EH (cell line): ENCODE data around the gene SERAC1.
"Not testable (repeated sequence)": the region's sequence is repeated elsewhere in the genome, so short reads cannot be mapped to it uniquely, and the experiment has no call there.

Experiments
- DNase-seq: peaks from one replicate; pipeline ENCODE4 v3.0.0-alpha.2; 2015; ENCODE audit warnings: low read depth

The SERAC1 gene

DNA sequence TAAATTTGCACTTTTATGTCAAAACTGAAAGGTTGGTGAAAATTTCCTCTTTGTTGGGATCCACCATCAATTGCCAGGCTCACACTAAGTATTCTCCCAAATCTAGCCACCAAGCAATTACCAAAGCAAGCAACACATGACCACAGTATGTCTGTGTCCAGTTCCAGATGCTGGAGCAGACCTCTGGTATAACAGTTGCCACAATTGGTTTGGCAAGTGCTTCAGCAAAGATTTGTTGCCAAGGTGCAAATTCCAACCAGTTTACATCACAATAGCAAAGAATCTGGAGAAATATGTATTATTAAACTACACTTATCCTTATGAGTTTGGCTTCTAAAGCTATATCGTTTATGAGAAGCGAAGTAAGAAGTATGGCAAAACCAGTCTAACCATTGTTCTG is 6.5 kb upstream of the SERAC1 start:
- peak; percentile 91 for DNase-seq

- peak; percentile 36 for DNase-seq
Measured at GRCh38 chr6:158174024-158174423, 6.0 kb upstream of the SERAC1 start.

- DNase-seq: no peak
Measured at GRCh38 chr6:158172001-158172400, 3.9 kb upstream of the SERAC1 start.

DNA sequence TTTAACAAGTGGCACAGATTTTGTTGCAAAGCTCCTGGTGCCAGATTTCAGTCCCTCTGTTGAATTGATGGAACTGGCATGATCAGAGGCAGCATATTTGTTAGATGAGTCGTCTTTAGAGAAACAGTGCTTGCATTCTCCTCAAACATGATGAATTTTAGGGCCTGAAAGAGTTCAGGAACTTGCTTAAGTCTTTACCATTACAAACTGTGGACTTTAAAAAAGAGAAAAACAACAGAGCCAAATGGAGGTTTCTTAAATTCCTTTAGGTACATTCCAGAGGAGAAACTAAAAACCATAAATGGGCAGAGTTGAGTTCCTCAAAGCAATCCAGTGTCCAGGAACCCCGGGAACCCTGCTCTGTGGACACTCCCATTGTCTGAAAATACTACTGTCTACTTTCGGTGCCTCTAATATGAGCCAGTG is 2.6 kb upstream of the SERAC1 start:
- DNase-seq: peak; percentile 93

GRCh38 chr6:158169634-158170033 is 1.6 kb upstream of the SERAC1 start:
- not testable (repeated sequence) for DNase-seq

DNA sequence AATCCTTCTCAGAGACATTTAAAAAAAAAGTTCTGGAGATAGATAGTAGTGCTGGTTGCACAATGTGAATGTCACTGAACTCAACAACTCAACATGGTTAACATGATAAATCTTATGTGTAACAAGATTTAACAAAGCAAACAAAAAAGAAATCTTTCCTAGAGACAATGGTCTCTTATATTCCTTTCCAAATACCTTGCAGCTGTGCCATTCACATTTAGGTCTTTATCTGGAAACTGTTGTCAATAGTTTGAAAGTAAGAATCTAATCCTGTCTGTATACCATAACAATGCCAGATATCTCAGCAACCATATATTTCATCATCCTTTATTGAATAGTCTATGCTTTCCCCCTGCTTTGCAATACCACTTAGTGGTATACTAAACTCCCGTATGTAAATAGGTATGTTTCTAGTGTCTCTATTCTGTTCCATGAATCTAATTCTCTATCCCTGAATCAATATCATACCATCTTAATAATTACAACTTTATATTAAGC is 2.1 kb downstream of the SERAC1 start:
- no peak for DNase-seq

- no peak for DNase-seq
Measured at GRCh38 chr6:158164579-158165170, 3.4 kb downstream of the SERAC1 start.

GRCh38 chr6:158161566-158162254 is 6.4 kb downstream of the SERAC1 start:
- DNase-seq: no peak

- DNase-seq: peak; percentile 71
Measured at GRCh38 chr6:158160932-158161539, 7.0 kb downstream of the SERAC1 start.

DNA sequence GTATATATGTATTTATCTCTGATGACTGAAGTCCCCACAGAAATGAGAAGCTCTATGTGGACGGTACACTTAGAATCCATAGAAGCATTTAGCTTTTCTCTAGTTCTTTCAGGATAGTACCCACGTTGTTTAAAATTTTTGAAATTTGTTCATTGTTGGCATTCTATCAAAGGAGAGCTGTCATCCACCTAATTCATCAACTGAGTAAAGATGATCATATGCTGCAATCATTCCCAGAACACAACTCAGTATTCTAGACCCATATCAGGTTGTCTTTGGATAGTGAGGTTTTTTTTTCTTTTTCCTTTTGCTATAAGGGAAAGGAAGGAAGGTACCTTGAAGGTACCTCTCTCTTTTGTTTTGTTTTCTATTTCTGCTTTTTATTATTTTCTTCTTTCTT is 9.3 kb downstream of the SERAC1 start:
- DNase-seq: no peak

- no peak for DNase-seq
Measured at GRCh38 chr6:158158123-158158522, 9.9 kb downstream of the SERAC1 start.

DNA sequence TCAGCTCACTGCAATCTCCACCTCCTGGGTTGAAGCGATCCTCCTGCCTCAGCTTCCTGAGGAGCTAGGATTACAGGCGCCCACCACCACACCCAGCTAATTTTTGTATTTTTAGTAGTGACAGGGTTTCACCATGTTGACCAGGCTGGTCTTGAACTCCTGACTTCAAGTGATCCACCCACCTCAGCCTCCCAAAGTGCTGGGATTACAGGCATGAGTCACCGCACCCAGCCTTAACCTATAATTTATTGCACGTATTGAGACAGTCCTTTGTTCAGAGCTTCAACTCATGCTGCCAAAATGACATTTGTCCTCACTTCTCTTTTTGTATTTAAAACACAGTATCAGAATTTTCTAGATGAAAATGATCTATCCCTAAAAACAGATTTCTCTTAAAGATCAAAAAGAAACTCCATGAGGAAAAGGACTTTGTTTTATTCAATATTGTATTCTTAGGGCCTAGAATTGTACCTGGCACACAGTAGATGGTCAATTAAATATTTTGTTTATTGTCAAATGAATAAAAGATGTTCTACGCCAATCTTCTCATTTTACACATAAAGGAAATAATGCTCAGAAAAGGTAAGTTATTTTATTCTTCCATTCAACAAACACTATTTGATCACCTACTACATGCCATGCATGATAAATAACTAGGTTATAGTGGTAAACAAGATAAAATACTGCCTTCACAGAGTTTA is 10.8 kb downstream of the SERAC1 start:
- DNase-seq: no peak

- DNase-seq: no peak
Measured at GRCh38 chr6:158154816-158155215, 13.2 kb downstream of the SERAC1 start.

GRCh38 chr6:158153576-158153975 is 14.5 kb downstream of the SERAC1 start:
- no peak for DNase-seq

DNA sequence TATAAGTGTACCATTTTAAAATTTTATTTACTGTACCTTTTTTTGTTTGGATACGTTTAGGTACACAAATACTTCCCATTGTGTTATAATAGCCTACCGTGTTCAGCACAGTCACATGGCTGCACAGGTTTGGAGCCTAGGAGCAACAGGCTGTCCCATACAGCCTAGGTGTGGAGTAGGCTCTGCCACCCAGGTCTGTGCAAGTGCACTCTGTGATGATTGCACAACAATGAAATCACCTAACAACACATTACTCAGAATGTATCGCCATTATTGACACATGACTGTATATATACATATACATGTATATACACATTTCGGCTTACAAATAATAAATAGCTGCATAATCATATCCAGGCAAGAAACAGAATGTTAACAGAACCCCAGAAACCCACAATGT is 15.4 kb downstream of the SERAC1 start:
- DNase-seq: no peak

DNA sequence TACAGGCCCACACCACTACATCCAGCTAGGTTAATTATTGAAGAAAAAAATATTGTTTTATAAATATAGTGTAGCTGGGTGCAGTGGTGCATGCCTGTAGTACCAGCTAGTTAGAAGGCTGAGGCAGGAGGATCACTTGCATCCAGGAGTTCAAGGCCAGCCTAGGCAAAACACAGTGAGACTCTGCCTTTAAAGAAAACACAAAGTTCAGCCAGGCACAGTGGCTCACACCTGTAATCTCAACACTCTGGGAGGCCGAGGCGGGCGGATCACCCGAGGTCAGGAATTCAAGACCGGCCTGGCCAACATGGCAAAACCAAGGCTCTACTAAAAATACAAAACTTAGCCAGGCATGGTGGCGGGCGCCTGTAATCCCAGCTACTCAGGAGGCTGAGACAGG is 16.0 kb downstream of the SERAC1 start:
- DNase-seq: not testable (repeated sequence)

- peak; percentile 79 for DNase-seq
Measured at GRCh38 chr6:158150701-158151100, 17.4 kb downstream of the SERAC1 start.

- peak; percentile 69 for DNase-seq
Measured at GRCh38 chr6:158149641-158150040, 18.4 kb downstream of the SERAC1 start.

- no peak for DNase-seq
Measured at GRCh38 chr6:158143700-158144099, 24.4 kb downstream of the SERAC1 start.

DNA sequence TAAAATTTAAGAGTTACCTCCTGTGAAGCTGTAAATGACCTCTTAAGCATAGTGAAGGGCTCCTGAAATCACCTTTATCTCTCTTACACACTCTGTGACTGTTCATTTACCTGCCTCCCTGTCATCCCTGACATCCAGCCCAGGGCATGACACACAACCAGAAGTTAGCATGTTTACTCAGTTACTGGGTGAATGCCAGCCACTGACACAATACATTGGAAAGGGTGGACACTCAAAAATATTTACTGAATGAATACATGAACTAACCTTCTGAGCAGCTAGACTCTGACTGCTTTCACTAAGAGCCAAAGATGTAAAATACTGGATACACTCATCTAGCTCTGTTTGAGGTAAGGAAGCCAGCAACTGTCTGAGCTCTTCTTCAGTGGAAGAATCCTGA is 25.3 kb downstream of the SERAC1 start:
- peak; percentile 72 for DNase-seq

- peak; percentile 31 for DNase-seq
Measured at GRCh38 chr6:158131926-158132325, 36.1 kb downstream of the SERAC1 start.

DNA sequence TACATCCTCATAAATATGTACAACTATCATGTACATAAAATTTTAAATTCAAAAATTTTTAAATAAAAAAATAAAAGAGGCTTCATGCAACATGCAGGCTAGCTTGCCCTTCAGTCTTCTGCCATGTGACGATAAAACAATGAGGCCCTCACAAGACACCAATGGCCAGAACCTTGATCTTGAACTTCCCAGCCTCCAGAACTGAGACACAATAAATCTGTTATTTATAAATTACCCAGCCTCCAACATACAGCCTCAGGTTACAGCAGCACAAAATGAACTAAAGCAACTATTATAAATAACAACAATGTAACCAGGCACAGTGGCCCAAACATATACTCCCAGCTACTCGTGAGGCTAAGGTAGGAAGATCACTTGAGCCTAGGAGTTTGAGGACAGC is 42.8 kb downstream of the SERAC1 start:
- DNase-seq: no peak

DNA sequence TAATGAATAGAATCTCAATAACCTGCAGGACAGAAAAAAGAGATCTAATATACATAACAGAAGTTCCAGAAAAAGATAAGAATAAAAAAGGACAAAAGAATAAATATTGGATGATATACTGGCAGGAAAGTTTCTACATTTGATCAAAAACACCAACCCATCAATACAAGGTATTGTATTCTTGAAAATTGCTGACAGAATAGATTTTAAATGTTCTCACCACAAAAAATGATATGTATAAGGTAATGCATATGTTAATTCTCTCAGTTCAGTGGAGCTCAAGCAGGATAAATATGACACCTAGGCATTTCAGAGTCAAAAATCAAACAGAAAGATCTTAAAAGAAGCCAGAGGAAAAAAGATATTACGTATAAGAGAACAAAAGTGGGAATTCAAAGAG is 43.8 kb downstream of the SERAC1 start:
- no peak for DNase-seq
